ENCODE measurements around the gene CYP19A1.

GRCh38 chr15:51232581-51232980 lies 105.8 kb downstream of the CYP19A1 start:
- TF ChIP-seq CTCF (IDR thresholded peaks at IDR 0.05; ENCODE audit: low read depth, low read length, poor library complexity, severe bottlenecking) (no peak), EZH2phosphoT487 (IDR thresholded peaks at IDR 0.05; ENCODE audit: borderline replicate concordance, low read length) (no peak)
